ENCODE data around the gene CFLAR.

Gene CFLAR

GRCh38 chr2:201130524-201131186 lies 14.7 kb downstream of the CFLAR start:
- Histone ChIP-seq H3K36me3 (no peaks in the 10 kb centered on the region), H3K4me3 (ENCODE audit: low read depth, low read length) (no peak overlapping the region), H3K27ac (no peak overlapping the region), H3K27me3 (ENCODE audit: insufficient read depth, low read depth, severe bottlenecking) (no peaks in the 10 kb centered on the region), H3K9me3 (ENCODE audit: severe bottlenecking) (no peaks in the 10 kb centered on the region)
- no peak for DNase-seq
- TF ChIP-seq CTCF (IDR thresholded peaks at IDR 0.05; ENCODE audit: low read depth, low read length): no peak

- Histone ChIP-seq H3K36me3 (no peaks in the 10 kb centered on the region), H3K27me3 (ENCODE audit: insufficient read depth, low read depth, severe bottlenecking) (no peaks in the 10 kb centered on the region), H3K4me3 (ENCODE audit: low read depth, low read length) (no peak overlapping the region), H3K27ac (no peak overlapping the region), H3K9me3 (ENCODE audit: severe bottlenecking) (no peaks in the 10 kb centered on the region)
- DNase-seq: no peak
- TF ChIP-seq CTCF (IDR thresholded peaks at IDR 0.05; ENCODE audit: low read depth, low read length): no peak
Observed at GRCh38 chr2:201132518-201132917, 16.6 kb downstream of the CFLAR start.

- Histone ChIP-seq H3K9me3 (ENCODE audit: severe bottlenecking) (no peaks in the 10 kb centered on the region), H3K27me3 (ENCODE audit: insufficient read depth, low read depth, severe bottlenecking) (no peaks in the 10 kb centered on the region), H3K36me3 (no peaks in the 10 kb centered on the region), H3K27ac (no peak overlapping the region), H3K4me3 (ENCODE audit: low read depth, low read length) (no peak overlapping the region)
- DNase-seq: no peak
- TF ChIP-seq CTCF (IDR thresholded peaks at IDR 0.05; ENCODE audit: low read depth, low read length): no peak
Observed at GRCh38 chr2:201135386-201135785, 19.4 kb downstream of the CFLAR start.

GRCh38 chr2:201136889-201137321 lies 20.9 kb downstream of the CFLAR start:
- DNase-seq: no peak
- Histone ChIP-seq H3K4me3 (ENCODE audit: low read depth, low read length) (no peak overlapping the region), H3K27ac (no peak overlapping the region), H3K9me3 (ENCODE audit: severe bottlenecking) (no peaks in the 10 kb centered on the region), H3K36me3 (no peaks in the 10 kb centered on the region), H3K27me3 (ENCODE audit: insufficient read depth, low read depth, severe bottlenecking) (no peaks in the 10 kb centered on the region)
- no peak for TF ChIP-seq CTCF (IDR thresholded peaks at IDR 0.05; ENCODE audit: low read depth, low read length)

GRCh38 chr2:201137505-201138400 lies 21.8 kb downstream of the CFLAR start:
- H3K27me3 ChIP-seq (ENCODE audit: insufficient read depth, low read depth, severe bottlenecking): no peaks in the 10 kb centered on the region
- no peak for DNase-seq
- no peaks in the 10 kb centered on the region for H3K9me3 ChIP-seq (ENCODE audit: severe bottlenecking)
- no peak overlapping the region for H3K27ac ChIP-seq
- TF ChIP-seq CTCF (IDR thresholded peaks at IDR 0.05; ENCODE audit: low read depth, low read length): no peak
- H3K4me3 ChIP-seq (ENCODE audit: low read depth, low read length): no peak overlapping the region
- H3K36me3 ChIP-seq: no peaks in the 10 kb centered on the region

Measured in WERI-Rb-1 (cell line).